HG02571 (cell line): ENCODE results near the gene ATP9A.

ENCODE experiments used
- ATAC-seq: cut with Tn5 transposase; IDR thresholded peaks from one replicate; pipeline ENCODE4 v1.9.1; 2021; ENCODE audit warnings: mild to moderate bottlenecking, moderate library complexity; ENCODE audit not compliant: unreplicated experiment

ATP9A gene

DNA sequence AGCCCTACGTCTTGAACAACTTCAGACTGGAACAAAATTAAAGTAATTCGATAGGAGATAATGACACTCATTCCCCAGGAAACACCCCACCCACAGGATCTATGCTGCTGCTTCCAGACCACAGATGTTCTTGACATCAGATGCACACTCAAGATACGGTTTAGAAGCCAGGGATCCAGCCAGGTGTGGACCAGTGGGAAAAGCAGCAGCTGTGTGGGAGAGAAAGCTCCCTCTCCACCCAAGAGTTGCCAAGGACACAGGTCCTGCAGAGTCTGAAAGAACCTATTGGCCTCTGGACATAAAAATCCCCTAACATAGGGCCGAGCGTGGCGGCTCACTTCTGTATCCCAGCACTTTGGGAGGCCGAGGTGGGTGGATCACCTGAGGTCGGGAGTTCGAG lies 133.9 kb downstream of the ATP9A start:
- ATAC-seq = no peak

DNA sequence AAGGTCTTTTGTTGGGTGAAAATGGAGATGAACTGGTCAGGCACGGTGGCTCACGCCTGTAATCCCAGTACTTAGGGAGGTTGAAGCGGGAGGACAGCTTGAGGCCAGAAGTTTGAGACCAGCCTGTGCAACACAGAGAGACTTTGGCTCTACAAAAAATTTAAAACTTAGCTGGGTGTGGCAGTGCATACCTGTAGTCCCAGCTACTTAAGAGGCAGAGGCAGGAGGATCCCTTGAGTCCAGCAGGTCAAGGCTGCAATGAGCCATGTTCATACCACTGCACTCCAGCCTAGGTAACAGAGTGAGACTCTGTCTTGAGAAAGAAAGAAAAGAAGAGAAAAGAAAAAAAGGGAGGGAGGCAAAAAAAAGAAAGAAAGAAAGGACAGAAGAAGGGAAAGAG lies 134.8 kb downstream of the ATP9A start:
- no peak for ATAC-seq

DNA sequence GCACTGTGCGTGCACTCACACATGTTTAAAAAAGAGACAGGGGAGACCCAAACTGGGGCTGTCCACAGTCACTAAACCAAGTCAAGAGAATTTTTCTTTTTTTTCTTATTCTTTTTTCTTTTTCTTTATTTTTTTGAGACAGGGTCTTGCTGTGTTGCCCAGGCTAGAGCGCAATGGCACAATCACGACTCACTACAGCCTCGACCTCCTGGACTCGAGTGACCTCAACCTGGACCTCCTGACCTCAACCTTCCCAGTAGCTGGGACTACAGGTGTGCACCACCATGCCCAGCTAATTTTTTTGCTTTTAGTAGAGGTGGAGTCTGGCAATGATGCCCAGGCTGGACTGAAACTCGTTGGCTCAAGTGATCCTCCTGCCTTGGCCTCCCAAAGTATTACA lies 136.2 kb downstream of the ATP9A start:
- no peak for ATAC-seq

DNA sequence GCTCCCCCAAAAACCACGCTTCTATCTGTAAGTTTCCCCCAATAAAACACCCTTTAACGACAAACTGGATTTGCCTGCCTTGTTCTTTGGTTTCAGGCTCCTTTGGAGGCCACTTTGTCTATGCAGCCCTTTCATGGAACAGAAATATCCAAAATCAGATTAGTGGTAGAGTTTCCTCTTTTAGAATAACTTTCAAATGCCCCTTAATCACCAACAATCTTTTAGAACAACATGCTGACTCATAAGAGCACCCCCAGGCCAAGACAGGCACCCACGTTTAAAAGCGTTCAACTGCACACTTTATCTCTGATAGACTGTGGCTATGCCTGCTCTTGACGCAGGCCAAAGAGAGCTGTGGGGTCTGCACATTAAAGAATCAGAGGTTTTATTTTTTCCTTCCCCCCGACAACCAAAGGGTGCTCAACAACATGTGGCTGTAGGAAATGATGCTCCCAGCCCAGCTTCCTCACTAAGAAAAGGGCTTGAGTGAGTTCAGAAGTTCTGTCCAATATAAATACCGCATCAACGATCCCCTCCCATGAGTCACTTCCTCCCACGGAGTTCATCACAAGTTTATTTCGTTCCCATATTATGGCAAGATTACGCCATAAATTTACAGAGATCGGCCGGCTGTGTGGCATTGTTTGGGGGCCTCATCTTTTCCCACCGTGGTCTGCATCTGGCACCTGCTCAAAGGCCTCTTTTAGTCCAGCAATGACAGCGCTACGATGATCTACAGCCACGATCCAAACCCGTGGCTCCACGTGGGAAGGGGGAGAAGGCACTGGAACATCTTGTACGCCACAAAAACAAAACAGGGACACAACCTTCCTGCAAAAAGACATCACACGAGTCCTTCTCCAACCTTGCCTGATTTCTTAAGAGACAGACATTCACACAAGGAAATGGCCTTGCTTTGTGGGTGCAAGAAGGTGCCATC lies 136.9 kb downstream of the ATP9A start:
- ATAC-seq = no peak

DNA sequence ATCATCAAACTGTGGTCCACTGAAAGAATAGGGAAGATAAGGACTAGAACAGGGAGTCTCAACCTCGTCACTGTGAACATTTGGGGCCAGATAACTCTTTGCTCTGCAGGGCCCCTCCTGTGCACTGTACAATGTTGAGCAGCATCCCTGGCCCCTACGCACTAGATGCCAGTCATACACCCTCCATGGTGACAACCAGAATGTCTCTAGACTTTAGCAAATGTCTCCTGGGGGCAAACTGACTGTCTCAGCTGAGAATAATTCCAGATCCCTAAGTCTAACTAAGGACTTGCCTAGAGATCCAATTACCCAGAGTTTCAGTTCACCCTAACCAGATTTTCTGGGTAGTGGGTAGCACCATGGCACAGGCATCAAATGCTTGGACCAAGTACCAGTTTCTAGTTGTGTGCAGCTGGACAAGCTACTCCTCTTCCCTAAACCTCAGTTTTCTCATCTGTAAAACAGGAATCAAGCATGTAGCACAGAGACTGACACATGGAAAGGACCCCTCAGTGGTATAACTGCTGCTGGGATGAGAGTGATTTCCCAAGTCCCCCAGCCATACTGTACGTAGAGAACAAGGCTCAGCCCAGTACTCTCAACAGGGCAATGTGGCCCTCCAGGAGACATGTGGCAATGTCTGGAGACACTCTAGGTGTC lies 138.7 kb downstream of the ATP9A start:
- ATAC-seq = no peak

DNA sequence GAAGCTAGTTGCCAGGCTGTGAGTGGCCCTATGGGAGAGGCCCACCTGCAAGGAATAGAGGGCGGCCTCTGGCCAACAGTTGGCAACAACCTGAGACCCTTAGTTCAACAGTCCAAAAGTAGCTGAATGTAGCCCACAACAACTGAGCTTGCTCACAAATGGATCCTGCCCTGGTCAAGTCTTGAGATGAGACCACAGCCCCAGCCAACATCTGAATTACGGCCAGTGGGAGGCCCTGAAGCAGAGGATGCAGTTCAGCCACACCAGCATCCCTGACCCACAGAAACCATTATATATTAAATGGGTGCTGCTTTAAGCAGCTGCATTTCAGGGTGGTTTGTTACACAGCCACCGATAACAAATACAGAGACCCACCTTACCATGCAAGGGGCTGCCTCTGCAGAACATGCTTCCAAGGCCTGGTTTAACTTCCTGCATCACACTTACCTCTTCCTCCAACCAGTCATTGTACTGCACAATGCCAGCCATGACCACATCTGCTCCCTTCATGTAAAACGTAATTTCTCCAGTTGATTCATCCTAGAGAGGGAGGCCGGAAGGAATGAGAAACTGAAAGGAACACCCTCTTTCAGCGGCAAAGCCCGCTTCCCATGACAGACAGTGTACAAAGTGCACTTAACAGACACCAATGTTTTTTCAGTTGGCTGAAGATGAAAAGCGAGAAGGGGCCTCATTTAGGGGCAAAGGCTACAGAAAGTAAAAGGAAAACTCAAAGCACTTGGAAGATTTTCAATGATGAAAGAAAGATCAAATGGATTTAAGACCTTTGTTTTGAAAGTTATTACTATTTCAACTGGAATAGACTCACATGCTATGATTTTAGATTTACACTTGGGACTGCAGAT lies 139.4 kb downstream of the ATP9A start:
- no peak for ATAC-seq

DNA sequence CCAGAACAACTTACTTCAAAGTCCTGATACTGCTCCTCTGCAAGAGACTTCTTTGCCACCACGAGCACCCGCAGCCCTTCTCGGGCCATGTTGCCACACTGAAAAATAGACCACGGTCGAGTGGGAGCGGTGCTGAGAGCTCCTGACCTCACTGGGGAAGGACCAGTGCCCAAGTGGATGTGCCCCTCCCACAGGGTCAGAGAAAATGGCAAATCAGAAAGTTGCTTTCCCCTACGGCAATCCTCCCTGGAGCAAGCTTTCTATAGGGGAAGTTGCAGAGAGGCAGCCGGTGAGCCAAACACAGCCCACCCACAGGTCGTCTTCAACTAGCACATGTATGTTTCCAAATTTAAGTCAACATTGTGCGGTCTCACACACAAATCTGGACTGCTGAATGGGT lies 140.6 kb downstream of the ATP9A start:
- ATAC-seq = no peak

DNA sequence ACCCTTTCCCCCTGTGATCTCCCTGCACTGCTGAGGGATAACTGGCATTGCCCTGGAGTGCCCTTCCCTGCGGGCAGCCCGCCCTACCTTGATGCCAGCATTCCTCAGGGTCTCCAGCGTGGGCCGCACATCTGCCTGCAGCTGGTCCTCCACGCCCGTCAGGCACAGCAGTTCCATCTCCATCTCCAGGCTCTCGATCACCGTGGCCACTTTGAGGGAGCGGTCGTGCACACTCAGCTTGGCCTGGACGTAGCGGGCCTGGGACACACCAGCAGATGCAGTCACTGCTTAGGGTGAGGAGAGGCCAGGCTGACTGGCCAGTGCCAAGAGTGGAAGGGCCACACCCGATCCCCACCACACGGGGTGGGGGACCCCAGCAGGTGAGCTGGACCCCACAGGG lies 143.1 kb downstream of the ATP9A start:
- ATAC-seq = no peak

DNA sequence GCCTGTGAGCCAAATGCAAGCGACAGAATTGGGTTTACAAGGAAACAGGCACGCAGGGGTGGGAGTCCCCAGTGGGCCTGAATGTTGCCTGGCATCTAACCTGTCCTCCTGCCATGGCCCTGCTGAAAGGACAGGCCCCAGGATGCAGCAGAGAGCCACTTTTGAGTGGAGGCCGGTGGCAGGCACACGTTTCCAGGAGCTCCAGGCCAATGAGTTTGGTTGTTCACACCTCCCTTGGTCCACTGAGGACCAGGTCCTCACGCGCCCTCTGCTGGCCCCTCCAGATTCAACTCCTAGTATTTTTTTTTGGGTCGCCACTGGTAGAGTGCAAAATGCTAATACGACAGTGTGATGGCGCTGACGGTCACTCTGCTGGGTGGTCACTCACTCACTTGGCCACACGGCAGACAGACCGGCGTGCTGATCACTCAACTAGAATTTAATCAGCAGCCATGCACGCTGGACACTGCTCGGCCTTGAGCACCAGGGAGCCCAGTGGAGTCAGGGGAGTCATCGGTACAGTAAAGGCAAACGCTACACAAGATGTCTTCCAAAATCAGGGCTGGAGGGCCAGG lies 143.9 kb downstream of the ATP9A start:
- no peak for ATAC-seq

DNA sequence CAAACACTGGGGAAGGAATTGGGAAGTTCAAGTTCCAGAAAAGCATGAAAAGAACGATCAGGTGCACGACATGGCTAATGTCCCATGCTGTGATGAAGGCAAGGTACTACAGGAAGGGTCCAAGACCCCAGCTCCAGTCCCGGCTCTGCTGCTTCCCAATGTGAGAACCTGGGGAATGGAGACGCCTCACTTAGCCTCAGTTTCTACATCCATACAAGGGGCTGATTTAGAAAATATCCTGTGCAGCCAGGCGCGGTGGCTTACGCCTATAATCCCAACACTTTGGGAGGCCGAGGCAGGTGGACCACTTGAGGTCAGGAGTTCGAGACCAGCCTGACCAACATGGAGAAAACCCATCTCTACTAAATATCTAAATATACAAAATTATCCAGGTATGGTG lies 144.9 kb downstream of the ATP9A start:
- ATAC-seq = no peak

DNA sequence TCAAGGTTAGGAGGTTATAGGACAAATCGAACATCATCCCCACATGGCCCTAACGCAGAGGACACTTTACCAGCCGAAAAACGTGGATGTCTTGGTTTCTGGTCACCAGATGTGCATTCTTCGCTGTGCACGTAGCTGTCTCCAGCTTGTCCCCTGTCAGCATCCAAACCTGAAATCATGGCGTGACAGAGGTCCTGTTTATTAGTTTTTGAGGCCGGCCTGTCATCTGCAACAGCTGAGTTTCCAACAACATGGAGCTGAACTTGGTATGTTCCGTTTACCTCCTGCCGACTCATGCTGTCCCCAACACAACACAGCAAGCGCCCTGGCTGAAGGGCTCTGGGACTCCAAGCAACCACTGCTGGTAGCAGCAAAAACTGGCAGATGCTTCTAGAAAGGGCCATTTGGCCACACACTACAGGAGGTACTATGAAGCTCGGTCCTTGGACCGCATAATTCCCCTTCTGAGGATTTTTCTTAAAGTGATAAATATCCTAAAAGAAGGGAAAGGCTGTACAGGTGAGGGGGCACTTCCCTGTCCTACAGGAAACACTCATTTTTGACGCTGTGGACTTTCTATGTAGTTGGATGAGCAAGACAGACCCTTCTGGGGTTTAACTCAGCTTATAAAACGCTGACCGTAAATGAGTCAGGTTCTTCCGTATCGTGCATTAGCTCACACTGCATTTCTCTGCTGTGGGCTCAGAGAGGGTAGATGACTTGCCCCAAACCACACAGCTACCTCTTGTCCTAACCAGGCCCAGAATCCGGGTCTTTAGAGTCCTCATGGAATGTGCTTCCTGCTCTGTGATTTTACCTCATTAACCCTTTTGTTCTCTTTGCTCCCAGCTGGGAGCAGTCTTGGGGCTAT lies 146.0 kb downstream of the ATP9A start:
- ATAC-seq = no peak

DNA sequence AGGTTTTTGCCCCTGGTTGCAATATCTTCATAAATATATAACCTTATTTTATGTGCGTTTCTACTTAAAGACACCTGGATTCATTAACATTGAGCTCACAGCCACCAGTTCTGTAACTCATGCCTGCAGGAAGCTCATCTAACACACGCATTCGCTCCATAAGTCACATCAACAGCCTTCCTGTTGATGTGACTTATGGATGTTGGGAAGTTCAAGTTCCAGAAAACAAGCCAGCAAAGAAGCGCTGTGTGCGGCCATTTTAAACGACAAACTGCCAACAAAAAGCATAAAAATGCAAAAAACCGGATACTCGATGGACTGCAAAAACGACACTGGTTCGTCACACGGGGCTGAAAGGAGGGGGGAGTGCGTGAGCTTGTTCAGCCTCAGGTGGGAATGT lies 147.8 kb downstream of the ATP9A start:
- ATAC-seq = no peak

DNA sequence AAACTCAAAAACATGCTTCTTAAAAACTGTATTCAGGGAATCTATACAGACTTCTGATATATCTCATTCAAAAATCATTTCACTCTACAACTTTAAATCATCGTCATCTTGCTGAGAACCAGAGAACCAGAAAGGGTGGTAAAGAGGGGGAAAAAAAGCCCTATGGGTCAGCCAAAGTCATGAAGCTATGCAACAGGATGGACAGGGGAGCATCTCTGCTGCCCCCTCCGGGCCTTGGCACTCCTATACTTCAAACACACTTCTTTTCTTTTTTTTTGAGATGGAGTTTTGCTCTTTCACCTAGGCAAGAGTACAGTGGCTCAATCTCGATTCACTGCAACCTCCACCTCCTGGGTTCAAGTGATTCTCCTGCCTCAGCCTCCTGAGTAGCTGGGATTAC lies 152.1 kb downstream of the ATP9A start:
- ATAC-seq = no peak

DNA sequence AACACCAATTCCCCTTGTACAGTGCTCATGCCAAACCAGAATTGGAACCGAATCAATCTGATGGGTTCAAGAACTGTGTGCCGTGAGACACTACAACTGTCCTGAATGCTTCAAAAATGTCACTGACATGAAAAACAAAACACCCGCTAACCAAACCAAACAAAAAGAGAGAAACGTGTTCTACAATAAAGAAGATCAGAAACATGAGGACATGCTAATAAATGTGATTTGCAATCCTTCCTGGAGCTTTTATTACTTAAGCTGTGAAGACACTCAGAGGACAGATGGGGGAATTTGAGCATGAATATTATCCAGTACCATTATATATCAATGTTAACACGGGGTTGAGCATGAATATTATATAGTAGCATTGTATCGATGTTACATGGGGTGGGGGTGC lies 153.5 kb downstream of the ATP9A start:
- no peak for ATAC-seq

DNA sequence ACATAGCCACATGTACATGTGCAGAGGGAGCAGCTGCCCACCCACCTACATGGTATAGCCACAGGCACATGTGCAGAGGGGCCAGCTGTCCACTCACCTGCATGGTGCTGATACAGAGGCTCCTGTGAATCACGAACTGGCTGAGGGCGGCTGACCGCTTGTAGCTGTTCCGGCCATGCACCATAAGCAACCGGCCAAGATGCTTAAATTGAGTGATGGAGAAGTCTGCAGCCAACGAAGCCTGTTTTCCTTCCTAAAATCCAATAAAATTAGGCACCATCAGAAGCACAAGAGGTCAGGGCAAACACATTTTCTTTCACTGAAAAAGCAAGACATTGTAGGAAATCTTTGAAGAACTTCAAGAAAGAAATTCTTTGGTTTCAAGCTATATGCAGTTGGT lies 154.6 kb downstream of the ATP9A start:
- no peak for ATAC-seq

DNA sequence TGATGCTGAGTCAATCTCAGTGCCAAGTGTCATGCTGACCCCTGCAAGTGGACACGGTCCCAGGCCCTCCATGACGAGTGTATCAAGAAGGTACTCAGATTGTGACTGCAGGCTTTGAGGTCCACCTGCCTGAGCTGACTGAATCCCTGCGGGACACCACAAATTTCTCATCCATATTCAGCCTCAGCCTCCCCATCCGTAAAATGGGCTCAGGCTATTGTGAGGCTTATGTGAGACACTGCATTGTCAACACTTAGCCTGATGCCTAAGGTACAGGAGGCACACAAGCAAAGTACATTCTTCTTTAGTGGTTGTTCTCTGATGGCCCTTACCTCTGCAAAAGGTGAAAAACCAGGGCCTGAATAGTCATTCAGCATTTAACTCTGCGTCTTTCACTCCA lies 155.3 kb downstream of the ATP9A start:
- no peak for ATAC-seq

DNA sequence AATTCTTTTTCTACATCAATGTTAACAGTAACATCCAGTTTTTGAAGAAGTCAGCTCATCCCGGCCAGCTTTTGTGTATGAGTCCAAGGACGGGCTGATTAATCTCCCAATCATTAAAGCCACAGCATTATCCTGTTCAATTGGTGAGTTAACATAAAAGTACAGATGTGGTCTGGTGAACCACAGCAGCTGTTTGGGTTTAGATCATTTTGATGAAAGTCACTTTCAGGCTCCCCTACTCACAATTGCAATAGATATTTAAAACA lies 156.6 kb downstream of the ATP9A start:
- no peak for ATAC-seq

DNA sequence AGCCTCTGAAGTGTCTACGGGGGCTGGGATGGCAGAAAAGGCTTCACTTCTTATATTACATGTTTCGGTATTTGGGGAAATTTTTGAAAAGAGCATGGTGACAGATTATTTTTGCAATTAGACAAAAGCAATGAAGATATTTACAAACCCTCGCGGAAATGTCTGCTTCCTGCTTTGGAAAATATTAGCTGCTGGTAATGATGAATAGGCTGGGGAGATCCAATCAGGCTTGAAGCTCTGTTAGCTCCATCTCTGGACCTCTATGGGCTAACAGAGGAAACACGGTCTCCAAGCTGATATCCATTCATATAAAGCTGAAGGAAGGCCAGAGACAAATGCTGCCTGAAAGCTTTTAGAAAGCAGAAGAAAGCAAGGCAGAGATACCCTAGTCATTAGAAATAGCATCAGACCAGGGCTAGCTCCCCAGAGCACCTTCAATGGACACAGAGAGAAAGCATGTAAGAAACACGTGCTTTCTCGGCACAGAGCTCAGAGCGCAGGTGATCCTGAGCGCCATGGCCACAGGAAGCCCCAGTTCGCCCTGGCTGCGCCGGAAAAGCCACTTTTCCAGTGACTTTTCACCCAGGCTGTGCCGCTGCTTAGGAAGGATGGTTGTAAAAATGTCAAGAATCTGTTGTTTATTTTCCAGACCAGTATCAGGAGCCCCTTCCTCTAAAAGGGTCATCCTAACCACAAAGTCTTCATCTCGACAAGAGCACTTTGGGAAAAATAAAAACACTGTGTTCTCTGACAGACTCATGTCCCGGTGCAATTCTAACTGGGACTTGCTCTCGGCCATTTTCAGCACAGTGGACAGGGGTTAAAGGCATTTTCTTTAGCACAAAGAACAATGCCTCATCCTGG lies 157.2 kb downstream of the ATP9A start:
- ATAC-seq = no peak

DNA sequence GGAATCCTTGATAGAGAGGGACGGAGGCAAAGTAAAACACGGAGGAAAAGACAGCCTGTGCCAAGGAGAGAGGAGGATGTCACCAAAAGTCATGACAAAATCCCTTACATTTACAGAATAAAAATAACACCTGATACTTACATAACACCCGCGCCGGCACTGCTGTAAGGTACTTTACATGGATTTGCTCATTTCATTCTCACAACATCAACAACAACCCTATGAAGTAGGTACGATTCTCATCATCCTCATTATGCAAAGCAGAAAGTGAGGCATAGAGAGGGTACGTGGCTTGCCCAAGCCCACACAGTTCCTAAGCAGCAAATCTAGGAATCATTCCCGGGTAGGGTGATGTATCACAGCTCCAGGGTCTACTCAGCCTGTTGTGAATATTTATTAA lies 158.1 kb downstream of the ATP9A start:
- no peak for ATAC-seq

DNA sequence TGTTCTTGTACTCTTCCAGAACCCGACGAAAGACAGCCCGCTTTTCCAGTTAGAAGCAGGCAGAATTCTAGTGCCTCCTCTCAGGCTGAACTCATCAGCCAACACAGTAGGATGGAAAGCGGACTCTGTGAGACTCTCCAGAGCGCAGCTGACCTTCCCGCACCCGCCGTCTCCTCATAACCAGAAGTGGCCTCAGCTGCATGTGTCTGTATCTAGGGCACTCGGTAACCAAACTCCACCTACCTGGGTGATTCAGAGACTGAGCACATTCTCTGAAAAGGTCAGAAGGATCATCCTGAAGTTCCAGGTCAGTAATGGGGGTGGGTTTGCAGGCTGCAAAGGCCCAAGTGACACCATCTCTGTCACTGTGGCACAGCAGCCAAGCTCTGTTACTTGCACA lies 158.9 kb downstream of the ATP9A start:
- no peak for ATAC-seq
